Measurements from ENCODE around the gene SURF6.
"Not testable (repeated sequence)": the region's sequence is repeated elsewhere in the genome, so short reads cannot be mapped to it uniquely, and the experiment has no call there.

SURF6 gene

GRCh38 chr9:133329306-133330156 lies 6.5 kb downstream of the SURF6 start:
- DNase-seq (ENCODE audit: low read depth in 2 of 2): not testable (repeated sequence)

GRCh38 chr9:133327834-133328484 lies 8.0 kb downstream of the SURF6 start:
- DNase-seq (ENCODE audit: low read depth in 2 of 2): no peak

- DNase-seq (ENCODE audit: low read depth in 2 of 2): not testable (repeated sequence)
Measured at GRCh38 chr9:133327021-133327420, 9.0 kb downstream of the SURF6 start.

- no peak for DNase-seq (ENCODE audit: low read depth in 2 of 2)
Measured at GRCh38 chr9:133323991-133324703, 11.8 kb downstream of the SURF6 start.

GRCh38 chr9:133323211-133323610 lies 12.8 kb downstream of the SURF6 start:
- DNase-seq (ENCODE audit: low read depth in 2 of 2): no peak

- DNase-seq (ENCODE audit: low read depth in 2 of 2): no peak
Measured at GRCh38 chr9:133322701-133323100, 13.3 kb downstream of the SURF6 start.

- DNase-seq (ENCODE audit: low read depth in 2 of 2): no peak
Measured at GRCh38 chr9:133321411-133321935, 14.5 kb downstream of the SURF6 start.

GRCh38 chr9:133320421-133320881 lies 15.5 kb downstream of the SURF6 start:
- DNase-seq (ENCODE audit: low read depth in 2 of 2): no peak

- not testable (repeated sequence) for DNase-seq (ENCODE audit: low read depth in 2 of 2)
Measured at GRCh38 chr9:133317551-133317950, 18.4 kb downstream of the SURF6 start.

- DNase-seq (ENCODE audit: low read depth in 2 of 2): no peak
Measured at GRCh38 chr9:133315997-133316396, 20.0 kb downstream of the SURF6 start.

GRCh38 chr9:133309608-133310007 lies 26.4 kb downstream of the SURF6 start:
- DNase-seq (ENCODE audit: low read depth in 2 of 2): no peak

GRCh38 chr9:133307301-133307700 lies 28.7 kb downstream of the SURF6 start:
- no peak for DNase-seq (ENCODE audit: low read depth in 2 of 2)

- no peak for DNase-seq (ENCODE audit: low read depth in 2 of 2)
Measured at GRCh38 chr9:133306242-133307204, 29.5 kb downstream of the SURF6 start.

- no peak for DNase-seq (ENCODE audit: low read depth in 2 of 2)
Measured at GRCh38 chr9:133305731-133306130, 30.3 kb downstream of the SURF6 start.

GRCh38 chr9:133304477-133305377 lies 31.3 kb downstream of the SURF6 start:
- no peak for DNase-seq (ENCODE audit: low read depth in 2 of 2)

- no peak for DNase-seq (ENCODE audit: low read depth in 2 of 2)
Measured at GRCh38 chr9:133304158-133304470, 31.9 kb downstream of the SURF6 start.

GRCh38 chr9:133303266-133304157 lies 32.5 kb downstream of the SURF6 start:
- no peak for DNase-seq (ENCODE audit: low read depth in 2 of 2)

GRCh38 chr9:133301253-133302230 lies 34.4 kb downstream of the SURF6 start:
- no peak for DNase-seq (ENCODE audit: low read depth in 2 of 2)

Measured in stimulated activated CD8-positive, alpha-beta memory T cell treated with anti-CD3 and anti-CD28 coated beads, Interleukin-15, amount 100 ng/mL, for 48 hours (primary cell).